ENCODE results near the gene LRRN3. TPM values are rescaled to one million over a fixed set of nuclear protein-coding genes. Genes with fewer than 3 reads are reported as not detected.

LRRN3 gene
- total and polyA plus RNA-seq, 2 of the 8 experiments (the other 6 are each of a cell fraction or from before 2014, with no cell fraction given): 0.20 to 0.32 TPM

DNA sequence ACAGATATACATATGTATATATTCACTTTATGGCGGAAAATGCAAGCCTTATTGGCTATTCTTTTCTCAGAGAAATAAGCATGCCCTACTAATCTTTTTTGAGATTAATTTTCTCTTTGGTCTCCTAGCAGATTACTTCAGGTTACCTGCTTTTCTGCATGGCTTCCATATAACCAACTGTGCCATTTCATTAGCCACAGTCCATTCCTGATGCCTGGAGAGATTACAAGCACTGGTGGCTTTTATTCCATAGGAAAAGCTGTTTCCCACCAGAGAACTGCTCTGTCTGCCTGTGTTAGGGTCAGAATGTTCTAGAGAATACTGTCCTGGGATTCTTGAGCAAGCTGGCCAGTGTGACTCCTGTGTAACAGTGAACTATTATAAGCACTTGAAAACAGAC is 59.8 kb downstream of the LRRN3 start:
- H3K56ac ChIP-seq (replicated peaks; ENCODE audit: insufficient read length, low read depth, low read length): no peak overlapping the region
- H3K27me3 ChIP-seq (replicated peaks in 1 of 4; ENCODE audit: control insufficient read depth in 3 of 4, extremely low read depth in 1 of 4, insufficient read depth in 3 of 4, low read length in 3 of 4): no peaks in the 10 kb centered on the region
- no peak overlapping the region for H2BK12ac ChIP-seq (ENCODE audit: low read depth, low read length)
- no peak overlapping the region for H3K4me3 ChIP-seq (ENCODE audit: extremely low read depth in 1 of 4, insufficient read depth in 2 of 4, low read depth in 3 of 4, low read length in 4 of 4)
- ChIA-PET POLR2A (ENCODE audit: partially characterized antibody) (no interaction called here), CTCF (ENCODE audit: partially characterized antibody) (no interaction called here)
- FAIRE-seq (no peak), DNase-seq (ENCODE audit: low read depth in 1 of 2, low spot score in 2 of 2) (no peak)
- no peak overlapping the region for H2BK5ac ChIP-seq (ENCODE audit: low read depth, low read length)
- H3K18ac ChIP-seq (ENCODE audit: extremely low read depth, low read length): no peak overlapping the region
- no peaks in the 10 kb centered on the region for H3K79me1 ChIP-seq (ENCODE audit: low read depth, low read length)
- H3K9ac ChIP-seq (replicated peaks in 1 of 4; ENCODE audit: extremely low read depth in 1 of 4, low read depth in 3 of 4, low read length in 3 of 4): no peak overlapping the region
- no peaks in the 10 kb centered on the region for H4K20me1 ChIP-seq (replicated peaks in 1 of 2; ENCODE audit: control insufficient read depth in 1 of 2, insufficient read depth in 2 of 2, low read length in 2 of 2)
- no peaks in the 10 kb centered on the region for H3K36me3 ChIP-seq (ENCODE audit: control insufficient read depth in 2 of 4, insufficient read depth in 4 of 4, low read length in 3 of 4)
- no peak overlapping the region for H3K4ac ChIP-seq (replicated peaks; ENCODE audit: insufficient read length, low read depth, low read length)
- H3K4me2 ChIP-seq (ENCODE audit: insufficient read depth in 1 of 2, low read depth in 2 of 2, low read length in 2 of 2): no peak overlapping the region
- 100% methylated on average over 1 of the region's 1 CpG; no CpG with 5 or more reads in 1 of the 2 experiments for WGBS, 2 experiments (ENCODE audit: extremely low coverage in 1 of 2, insufficient coverage in 1 of 2, insufficient read length in 1 of 2, insufficient replicate concordance in 2 of 2, low coverage in 1 of 2, low lambda C conversion rate in 2 of 2, missing lambda C conversion rate in 1 of 2)
- H2BK15ac ChIP-seq (ENCODE audit: low read length): no peak overlapping the region
- H4K8ac ChIP-seq (ENCODE audit: extremely low read depth, insufficient read depth, low read length): no peak overlapping the region
- H3K23ac ChIP-seq (ENCODE audit: insufficient read length): no peak overlapping the region
- H3K9me3 ChIP-seq (ENCODE audit: insufficient read depth in 2 of 2, low read depth in 1 of 2, low read length in 1 of 2): no peaks in the 10 kb centered on the region
- H3K23me2 ChIP-seq (ENCODE audit: low read depth, low read length): no peaks in the 10 kb centered on the region
- no peak overlapping the region for H2BK120ac ChIP-seq (replicated peaks; ENCODE audit: low read depth, low read length)
- H3K4me1 ChIP-seq (replicated peaks in 1 of 4; ENCODE audit: control insufficient read depth in 3 of 4, insufficient read depth in 4 of 4, low read length in 3 of 4): no peaks in the 10 kb centered on the region
- H2AFZ ChIP-seq (ENCODE audit: low read length): no peak overlapping the region
- no peak overlapping the region for H3K27ac ChIP-seq (ENCODE audit: low read depth, low read length)
- no peak overlapping the region for H4K91ac ChIP-seq (replicated peaks; ENCODE audit: insufficient read length, low read length)
- H3K79me2 ChIP-seq (ENCODE audit: control insufficient read depth in 1 of 2, insufficient read depth in 2 of 2, low read length in 2 of 2): no peaks in the 10 kb centered on the region
- H4K5ac ChIP-seq (ENCODE audit: insufficient read length, low read depth, low read length): no peak overlapping the region
- no peak overlapping the region for H2BK20ac ChIP-seq (ENCODE audit: low read length)
- H3K14ac ChIP-seq (ENCODE audit: insufficient read length): no peak overlapping the region
- no peak overlapping the region for H2AK5ac ChIP-seq (ENCODE audit: low read depth, low read length)
- TF ChIP-seq NANOG (IDR thresholded peaks at IDR 0.05; ENCODE audit: insufficient read depth, low read depth, low read length, poor library complexity, severe bottlenecking) (no peak), JUN (IDR thresholded peaks at IDR 0.05; ENCODE audit: low read depth, low read length) (no peak), SIRT6 (IDR thresholded peaks at IDR 0.05; ENCODE audit: low read length) (no peak), SP2 (IDR thresholded peaks at IDR 0.05; ENCODE audit: low read length) (no peak), RFX5 (IDR thresholded peaks at IDR 0.05; ENCODE audit: borderline replicate concordance, low read depth, low read length) (no peak), KDM1A (IDR thresholded peaks at IDR 0.05; ENCODE audit: borderline replicate concordance, low read length) (no peak), CHD2 (IDR thresholded peaks at IDR 0.05; ENCODE audit: low read length) (no peak), ASH2L (IDR thresholded peaks at IDR 0.05; ENCODE audit: low read length) (no peak), SRF (IDR thresholded peaks at IDR 0.05; ENCODE audit: low read depth, low read length) (no peak), CHD1 (IDR thresholded peaks at IDR 0.05; ENCODE audit: low read depth, low read length) (no peak), GABPA (IDR thresholded peaks at IDR 0.05; ENCODE audit: borderline replicate concordance, insufficient read depth, low read length) (no peak), EP300 (IDR thresholded peaks at IDR 0.05; ENCODE audit: borderline replicate concordance in 1 of 2, low read depth in 2 of 2, low read length in 2 of 2) (no peak), BCL11A (IDR thresholded peaks at IDR 0.05; ENCODE audit: low read depth in 2 of 2, low read length in 2 of 2) (no peak), MAFK (IDR thresholded peaks at IDR 0.05; ENCODE audit: low read depth, low read length) (no peak), CTBP2 (IDR thresholded peaks at IDR 0.05; ENCODE audit: borderline replicate concordance, insufficient read depth, insufficient read length, low read length) (no peak)

All from H1 (cell line).